HEK293 (cell line): ENCODE measurements around the gene MARCO.

Experiments
- IKZF3 ChIP-seq: fragments of 450-650 bp; IDR thresholded peaks from 2 replicates; pipeline ENCODE4 v1.5.0; 2018; ENCODE audit warnings: missing biosample characterization, mild to moderate bottlenecking, missing genetic modification characterization, moderate library complexity
- ZFP3 ChIP-seq: fragments of 450-650 bp; formaldehyde crosslinking; IDR thresholded peaks from 2 replicates; pipeline ENCODE4 v1.5.1; 2016; ENCODE audit warnings: low read depth, missing biosample characterization, missing genetic modification characterization
- ZNF132 ChIP-seq: fragments of 450-650 bp; formaldehyde crosslinking; IDR thresholded peaks from 2 replicates; pipeline ENCODE4 v1.5.1; 2017; ENCODE audit warnings: missing biosample characterization, missing genetic modification characterization, borderline replicate concordance
- ZNF221 ChIP-seq: fragments of 450-650 bp; formaldehyde crosslinking; IDR thresholded peaks from 2 replicates; pipeline ENCODE4 v1.5.1; 2017; ENCODE audit warnings: missing biosample characterization, missing genetic modification characterization, borderline replicate concordance
- ZNF274 ChIP-seq, 2 experiments: fragments of 200-500 bp in 1 of 2; fragments of 450-650 bp in 1 of 2; sonication (Bioruptor generic) in 1 of 2; formaldehyde crosslinking in 1 of 2; IDR thresholded peaks; 2 replicates each; pipeline versions ENCODE4 v1.5.1 to v1.6.1; 2014 to 2016; ENCODE audit warnings: borderline replicate concordance in 1 of 2, inconsistent platforms in 1 of 2, low read length in 1 of 2, missing biosample characterization in 1 of 2, missing genetic modification characterization in 1 of 2
- ZNF785 ChIP-seq: fragments of 450-650 bp; formaldehyde crosslinking; IDR thresholded peaks from 2 replicates; pipeline ENCODE4 v1.5.1; 2016; ENCODE audit warnings: missing biosample characterization, missing genetic modification characterization
- ZNF792 ChIP-seq: fragments of 450-650 bp; formaldehyde crosslinking; IDR thresholded peaks from 2 replicates; pipeline ENCODE4 v1.5.1; 2016; ENCODE audit warnings: missing biosample characterization, missing genetic modification characterization
- TF ChIP-seq, protein P1 (sequence below): fragments of 450-650 bp; formaldehyde crosslinking; IDR thresholded peaks from 2 replicates; pipeline ENCODE4 v1.5.1; 2016; ENCODE audit warnings: missing biosample characterization, missing genetic modification characterization, low read depth
- TF ChIP-seq, protein P2 (sequence below): fragments of 450-650 bp; formaldehyde crosslinking; IDR thresholded peaks from 2 replicates; pipeline ENCODE4 v1.5.1; 2016; ENCODE audit warnings: missing biosample characterization, missing genetic modification characterization
- TF ChIP-seq, protein P3 (sequence below): fragments of 450-650 bp; formaldehyde crosslinking; IDR thresholded peaks from 2 replicates; pipeline ENCODE4 v1.5.1; 2016; ENCODE audit warnings: missing biosample characterization, missing genetic modification characterization, low read depth

DNA sequence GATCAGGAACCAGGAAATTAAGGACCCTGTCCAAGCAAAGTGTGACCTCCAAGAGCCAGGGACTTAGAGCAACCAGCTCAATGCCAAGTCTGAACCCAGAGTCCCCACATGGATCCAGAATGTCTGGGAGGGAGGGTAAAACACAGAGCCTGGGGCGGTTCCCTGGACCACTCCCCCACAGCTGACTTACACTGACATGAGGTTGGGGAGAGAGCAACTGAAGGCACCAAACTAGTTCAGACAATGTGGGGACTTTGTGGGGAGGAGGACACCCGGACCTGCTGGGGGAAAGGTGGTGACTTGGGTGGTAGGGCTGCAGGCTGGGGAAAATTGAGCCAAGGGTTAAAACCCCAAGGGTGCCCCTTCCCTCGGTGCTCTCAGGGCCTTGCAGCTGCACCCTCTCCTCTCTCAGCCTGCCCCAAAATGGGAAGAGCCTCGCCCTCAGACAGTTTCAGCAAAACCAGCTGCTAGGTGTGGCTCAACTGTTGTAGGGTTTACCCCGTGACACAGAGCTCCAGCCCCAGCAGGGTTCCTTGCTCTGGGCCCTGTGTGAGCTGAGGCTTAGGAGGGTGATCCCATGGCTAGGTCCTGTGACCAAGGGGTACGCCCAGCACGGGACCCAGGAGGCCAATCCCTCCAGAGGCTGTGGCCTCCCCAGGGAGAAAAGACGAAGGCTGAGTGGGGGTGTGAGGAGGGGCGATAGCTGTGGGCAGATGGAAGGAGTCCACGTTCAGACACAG lies 28.6 kb downstream of the MARCO start:
- no peak for TF ChIP-seq ZFP3 (tag by site-specific recombination)
- TF ChIP-seq, protein P1, sequence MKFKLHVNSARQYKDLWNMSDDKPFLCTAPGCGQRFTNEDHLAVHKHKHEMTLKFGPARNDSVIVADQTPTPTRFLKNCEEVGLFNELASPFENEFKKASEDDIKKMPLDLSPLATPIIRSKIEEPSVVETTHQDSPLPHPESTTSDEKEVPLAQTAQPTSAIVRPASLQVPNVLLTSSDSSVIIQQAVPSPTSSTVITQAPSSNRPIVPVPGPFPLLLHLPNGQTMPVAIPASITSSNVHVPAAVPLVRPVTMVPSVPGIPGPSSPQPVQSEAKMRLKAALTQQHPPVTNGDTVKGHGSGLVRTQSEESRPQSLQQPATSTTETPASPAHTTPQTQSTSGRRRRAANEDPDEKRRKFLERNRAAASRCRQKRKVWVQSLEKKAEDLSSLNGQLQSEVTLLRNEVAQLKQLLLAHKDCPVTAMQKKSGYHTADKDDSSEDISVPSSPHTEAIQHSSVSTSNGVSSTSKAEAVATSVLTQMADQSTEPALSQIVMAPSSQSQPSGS (tag by site-specific recombination) = no peak
- no peak for TF ChIP-seq ZNF792 (tag by site-specific recombination)
- TF ChIP-seq, protein P2, sequence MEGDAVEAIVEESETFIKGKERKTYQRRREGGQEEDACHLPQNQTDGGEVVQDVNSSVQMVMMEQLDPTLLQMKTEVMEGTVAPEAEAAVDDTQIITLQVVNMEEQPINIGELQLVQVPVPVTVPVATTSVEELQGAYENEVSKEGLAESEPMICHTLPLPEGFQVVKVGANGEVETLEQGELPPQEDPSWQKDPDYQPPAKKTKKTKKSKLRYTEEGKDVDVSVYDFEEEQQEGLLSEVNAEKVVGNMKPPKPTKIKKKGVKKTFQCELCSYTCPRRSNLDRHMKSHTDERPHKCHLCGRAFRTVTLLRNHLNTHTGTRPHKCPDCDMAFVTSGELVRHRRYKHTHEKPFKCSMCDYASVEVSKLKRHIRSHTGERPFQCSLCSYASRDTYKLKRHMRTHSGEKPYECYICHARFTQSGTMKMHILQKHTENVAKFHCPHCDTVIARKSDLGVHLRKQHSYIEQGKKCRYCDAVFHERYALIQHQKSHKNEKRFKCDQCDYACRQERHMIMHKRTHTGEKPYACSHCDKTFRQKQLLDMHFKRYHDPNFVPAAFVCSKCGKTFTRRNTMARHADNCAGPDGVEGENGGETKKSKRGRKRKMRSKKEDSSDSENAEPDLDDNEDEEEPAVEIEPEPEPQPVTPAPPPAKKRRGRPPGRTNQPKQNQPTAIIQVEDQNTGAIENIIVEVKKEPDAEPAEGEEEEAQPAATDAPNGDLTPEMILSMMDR (tag by site-specific recombination) = no peak
- TF ChIP-seq ZNF274 (IDR thresholded peaks at IDR 0.05; ENCODE audit: low read length) = no peak
- TF ChIP-seq ZNF274 (tag by site-specific recombination; IDR thresholded peaks at IDR 0.05; ENCODE audit: borderline replicate concordance) = no peak
- TF ChIP-seq, protein P3, sequence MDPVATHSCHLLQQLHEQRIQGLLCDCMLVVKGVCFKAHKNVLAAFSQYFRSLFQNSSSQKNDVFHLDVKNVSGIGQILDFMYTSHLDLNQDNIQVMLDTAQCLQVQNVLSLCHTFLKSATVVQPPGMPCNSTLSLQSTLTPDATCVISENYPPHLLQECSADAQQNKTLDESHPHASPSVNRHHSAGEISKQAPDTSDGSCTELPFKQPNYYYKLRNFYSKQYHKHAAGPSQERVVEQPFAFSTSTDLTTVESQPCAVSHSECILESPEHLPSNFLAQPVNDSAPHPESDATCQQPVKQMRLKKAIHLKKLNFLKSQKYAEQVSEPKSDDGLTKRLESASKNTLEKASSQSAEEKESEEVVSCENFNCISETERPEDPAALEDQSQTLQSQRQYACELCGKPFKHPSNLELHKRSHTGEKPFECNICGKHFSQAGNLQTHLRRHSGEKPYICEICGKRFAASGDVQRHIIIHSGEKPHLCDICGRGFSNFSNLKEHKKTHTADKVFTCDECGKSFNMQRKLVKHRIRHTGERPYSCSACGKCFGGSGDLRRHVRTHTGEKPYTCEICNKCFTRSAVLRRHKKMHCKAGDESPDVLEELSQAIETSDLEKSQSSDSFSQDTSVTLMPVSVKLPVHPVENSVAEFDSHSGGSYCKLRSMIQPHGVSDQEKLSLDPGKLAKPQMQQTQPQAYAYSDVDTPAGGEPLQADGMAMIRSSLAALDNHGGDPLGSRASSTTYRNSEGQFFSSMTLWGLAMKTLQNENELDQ (tag by site-specific recombination) = no peak
- TF ChIP-seq ZNF132 (tag by site-specific recombination) = no peak
- TF ChIP-seq IKZF3 (tag by site-specific recombination) = no peak
- TF ChIP-seq ZNF221 (tag by site-specific recombination) = no peak
- no peak for TF ChIP-seq ZNF785 (tag by site-specific recombination)
